Measurements from ENCODE around the gene SULT4A1.

DNA sequence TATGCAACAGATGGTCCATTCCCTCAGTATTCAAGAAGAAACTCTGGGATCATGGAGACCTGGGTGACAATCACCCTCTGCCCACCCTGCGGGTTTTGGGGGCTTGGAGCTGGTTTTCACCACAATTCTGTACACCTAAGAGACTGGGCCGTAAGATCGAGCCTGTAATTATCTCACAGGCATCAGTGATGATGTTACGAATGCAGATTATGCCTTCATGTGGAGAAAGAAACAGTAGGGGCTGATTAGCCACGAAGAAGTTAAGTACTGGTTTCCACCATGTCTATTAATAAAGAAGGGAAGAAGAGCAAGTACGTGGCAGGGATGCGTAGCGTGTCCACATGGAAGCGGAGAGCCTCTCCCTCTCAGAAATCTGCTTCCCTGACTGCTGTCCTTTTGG, 44.9 kb downstream of the SULT4A1 start:
- TF ChIP-seq POLR2A (IDR thresholded peaks at IDR 0.05), result no peak
- TF ChIP-seq CTCF (IDR thresholded peaks at IDR 0.05), result no peak

Measured in body of pancreas (tissue), 4 donors.